Fibroblast of lung (primary cell): Measurements from ENCODE around the gene KIAA1755.

Experiments
- EZH2 ChIP-seq: IDR thresholded peaks from 2 replicates; pipeline ENCODE4 v1.5.1; 2012; ENCODE audit warnings: low read length, control low read depth, mild to moderate bottlenecking; ENCODE audit errors: missing control alignments
- TF ChIP-seq, protein P1 (sequence below), 2 donors: IDR thresholded peaks in 1 of 2; conservative IDR thresholded peaks in 1 of 2; 1 replicate in 1 of 2; 2 replicates in 1 of 2; pipeline ENCODE4 v1.5.1; 2011 to 2012; ENCODE audit warnings: low read length in 2 of 2, control low read depth in 1 of 2, inconsistent platforms in 1 of 2, low read depth in 1 of 2, mild to moderate bottlenecking in 1 of 2

DNA sequence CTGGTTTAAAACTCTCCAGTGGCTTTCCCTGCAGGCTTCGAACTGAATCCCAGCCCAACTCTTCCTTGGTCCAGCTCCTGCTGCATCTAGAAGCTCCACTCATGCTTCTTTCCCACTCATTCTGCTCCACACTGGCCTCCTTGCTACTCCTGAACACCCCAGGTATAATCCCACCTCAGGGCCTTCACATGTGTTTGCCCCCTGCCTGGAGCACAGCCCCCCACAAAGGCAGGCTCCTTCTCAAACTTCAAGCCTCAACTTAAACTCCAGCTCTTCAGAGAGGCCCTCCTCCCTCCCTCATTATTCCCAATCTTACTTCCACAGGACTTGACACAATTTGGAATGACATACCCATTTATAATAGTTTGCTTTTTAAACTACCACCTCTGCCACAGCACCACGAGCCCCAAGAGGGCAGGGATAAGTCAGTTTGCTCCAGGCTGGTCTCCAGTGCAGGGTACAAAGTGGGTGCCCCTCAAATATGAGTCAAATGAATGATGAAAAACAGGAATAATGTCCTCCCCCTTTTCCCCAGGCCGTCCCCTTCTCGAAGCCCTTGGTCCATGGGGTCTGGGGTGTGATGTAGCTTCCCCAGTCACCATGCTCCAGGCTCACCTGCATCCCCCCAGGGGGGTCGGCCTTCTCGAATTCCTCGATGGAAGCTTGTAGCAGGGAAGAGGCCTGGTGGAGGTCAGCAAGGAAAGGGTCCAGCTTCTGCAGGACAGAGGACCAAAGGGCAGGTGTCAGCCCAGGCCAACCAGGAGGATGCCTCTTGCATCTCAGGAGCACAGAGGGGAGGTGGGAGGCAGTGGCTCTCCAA lies 37.4 kb downstream of the KIAA1755 start:
- TF ChIP-seq, protein P1, sequence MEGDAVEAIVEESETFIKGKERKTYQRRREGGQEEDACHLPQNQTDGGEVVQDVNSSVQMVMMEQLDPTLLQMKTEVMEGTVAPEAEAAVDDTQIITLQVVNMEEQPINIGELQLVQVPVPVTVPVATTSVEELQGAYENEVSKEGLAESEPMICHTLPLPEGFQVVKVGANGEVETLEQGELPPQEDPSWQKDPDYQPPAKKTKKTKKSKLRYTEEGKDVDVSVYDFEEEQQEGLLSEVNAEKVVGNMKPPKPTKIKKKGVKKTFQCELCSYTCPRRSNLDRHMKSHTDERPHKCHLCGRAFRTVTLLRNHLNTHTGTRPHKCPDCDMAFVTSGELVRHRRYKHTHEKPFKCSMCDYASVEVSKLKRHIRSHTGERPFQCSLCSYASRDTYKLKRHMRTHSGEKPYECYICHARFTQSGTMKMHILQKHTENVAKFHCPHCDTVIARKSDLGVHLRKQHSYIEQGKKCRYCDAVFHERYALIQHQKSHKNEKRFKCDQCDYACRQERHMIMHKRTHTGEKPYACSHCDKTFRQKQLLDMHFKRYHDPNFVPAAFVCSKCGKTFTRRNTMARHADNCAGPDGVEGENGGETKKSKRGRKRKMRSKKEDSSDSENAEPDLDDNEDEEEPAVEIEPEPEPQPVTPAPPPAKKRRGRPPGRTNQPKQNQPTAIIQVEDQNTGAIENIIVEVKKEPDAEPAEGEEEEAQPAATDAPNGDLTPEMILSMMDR (conservative IDR thresholded peaks at IDR 0.05 in 1 of 2, IDR thresholded peaks at IDR 0.05 in 1 of 2; ENCODE audit: low read depth in 1 of 2, low read length in 2 of 2) = no peak
- no peak for TF ChIP-seq EZH2
